GM13977 (cell line): ENCODE measurements around the gene PDE10A.
"Not testable (repeated sequence)": the region's sequence is repeated elsewhere in the genome, so short reads cannot be mapped to it uniquely, and the experiment has no call there.

Experiments used
- DNase-seq: peaks from one replicate; pipeline ENCODE4 v3.0.0; 2012; ENCODE audit warnings: low spot score
- CTCF ChIP-seq: IDR thresholded peaks from 2 replicates; pipeline ENCODE4 v1.5.1; 2012; ENCODE audit warnings: mild to moderate bottlenecking, control low read depth; ENCODE audit not compliant: insufficient read depth; ENCODE audit errors: extremely low read depth, missing control alignments
- in situ Hi-C: fragments of 300-500 bp; cut with MboI; formaldehyde crosslinking; loops from one replicate; pipeline ENCODE4 v1.12.0; 2022; ENCODE audit warnings: low sequenced_read_pairs, low pct_unique_long_range_greater_than_20kb, mixed read lengths, inconsistent platforms; ENCODE audit not compliant: unreplicated experiment

PDE10A gene

GRCh38 chr6:165562421-165563090, 100.5 kb downstream of the PDE10A start:
- TF ChIP-seq CTCF, result no peak
- in situ Hi-C loops, result no loop called here
- no peak for DNase-seq

- in situ Hi-C loops, result no loop called here
- DNase-seq, result no peak
- TF ChIP-seq CTCF, result no peak
These were observed 103.4 kb downstream of the PDE10A start for GRCh38 chr6:165559632-165560031.

GRCh38 chr6:165558097-165558496, 104.9 kb downstream of the PDE10A start:
- in situ Hi-C loops, DNase-seq: not testable (repeated sequence)

- in situ Hi-C loops, result no loop called here
- no peak for DNase-seq
- TF ChIP-seq CTCF, result no peak
These were observed 105.4 kb downstream of the PDE10A start for GRCh38 chr6:165557674-165558073.

GRCh38 chr6:165556116-165556843, 106.8 kb downstream of the PDE10A start:
- in situ Hi-C loops, result no loop called here
- no peak for TF ChIP-seq CTCF
- no peak for DNase-seq

GRCh38 chr6:165554644-165555043, 108.4 kb downstream of the PDE10A start:
- DNase-seq, in situ Hi-C loops: not testable (repeated sequence)

- DNase-seq, result no peak
- in situ Hi-C loops, result no loop called here
- TF ChIP-seq CTCF, result no peak
These were observed 110.7 kb downstream of the PDE10A start for GRCh38 chr6:165552248-165552736.

GRCh38 chr6:165551828-165552227, 111.2 kb downstream of the PDE10A start:
- no peak for TF ChIP-seq CTCF
- in situ Hi-C loops, result no loop called here
- DNase-seq, result no peak
